Activated naive CD8-positive, alpha-beta T cell treated with anti-CD3 and anti-CD28 coated beads, Interleukin-2, amount 50 U/mL, for 24 hours (primary cell): Measurements from ENCODE around the gene CLPTM1L.

ENCODE experiments used
- ATAC-seq: fragments of 150-1000 bp; cut with Tn5 transposase; one replicate; pipeline ENCODE4 v1.10.0; 2021
- DNase-seq: peaks from one replicate; pipeline ENCODE4 v3.0.0; 2021
- H3K27ac Mint-ChIP-seq: one replicate; pipeline ENCODE4 v1.8.0; 2021; ENCODE audit warnings: mild to moderate bottlenecking, mixed read lengths
- H3K27me3 Mint-ChIP-seq: one replicate; pipeline ENCODE4 v1.8.0; 2021; ENCODE audit warnings: mixed read lengths
- H3K36me3 Mint-ChIP-seq: one replicate; pipeline ENCODE4 v1.8.0; 2021; ENCODE audit warnings: low read depth, mixed read lengths
- H3K4me1 Mint-ChIP-seq: one replicate; pipeline ENCODE4 v1.8.0; 2021; ENCODE audit warnings: mixed read lengths
- H3K4me3 Mint-ChIP-seq: one replicate; pipeline ENCODE4 v1.8.0; 2021; ENCODE audit warnings: mild to moderate bottlenecking, moderate library complexity, mixed read lengths
- H3K9me3 Mint-ChIP-seq: one replicate; pipeline ENCODE4 v1.8.0; 2021; ENCODE audit warnings: mixed read lengths

The CLPTM1L gene

DNA sequence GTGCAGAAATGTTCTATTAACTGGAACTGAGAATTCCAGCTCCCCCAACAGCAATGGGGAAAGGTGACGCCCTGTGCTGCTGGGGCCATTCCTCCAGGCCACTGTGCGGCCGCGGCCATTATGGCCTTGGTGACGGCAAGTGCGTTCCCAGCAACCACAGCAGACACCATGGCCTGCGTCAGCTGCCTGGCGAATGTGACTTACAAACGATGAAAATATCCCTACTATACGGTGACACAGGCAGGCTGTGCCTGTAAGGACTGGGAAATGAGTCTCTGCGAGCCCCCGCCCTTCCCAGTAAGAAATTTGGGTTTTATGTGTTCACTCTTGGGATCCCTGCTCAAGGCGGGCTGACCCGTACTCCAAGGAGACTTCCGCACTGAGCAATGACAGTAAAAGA is 20.6 kb downstream of the CLPTM1L start:
- Mint-ChIP-seq H3K36me3 (peaks cover 21% of the 10 kb centered on the region), H3K9me3 (no peaks in the 10 kb centered on the region), H3K4me3 (no peak overlapping the region), H3K4me1 (no peaks in the 10 kb centered on the region), H3K27ac (no peak overlapping the region), H3K27me3 (no peaks in the 10 kb centered on the region)
- ATAC-seq (no peak), DNase-seq (no peak)

DNA sequence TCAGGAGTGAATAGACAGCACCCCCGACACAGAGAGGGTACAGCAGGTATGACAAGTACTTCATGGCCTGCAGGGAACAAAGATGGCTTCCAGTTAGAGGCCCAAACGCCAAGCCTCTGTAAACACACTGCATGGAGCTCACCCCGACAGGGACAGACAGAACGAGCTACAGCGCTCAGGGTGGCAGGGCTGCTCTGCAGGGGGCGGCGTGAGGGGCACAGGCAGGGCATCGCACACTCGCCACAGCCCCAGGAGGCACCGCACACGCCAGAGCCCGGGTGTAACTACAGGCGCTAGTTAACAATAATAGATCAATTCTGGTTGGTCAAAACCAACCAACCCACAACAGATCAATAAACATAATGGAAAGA is 21.1 kb downstream of the CLPTM1L start:
- no peak for DNase-seq

DNA sequence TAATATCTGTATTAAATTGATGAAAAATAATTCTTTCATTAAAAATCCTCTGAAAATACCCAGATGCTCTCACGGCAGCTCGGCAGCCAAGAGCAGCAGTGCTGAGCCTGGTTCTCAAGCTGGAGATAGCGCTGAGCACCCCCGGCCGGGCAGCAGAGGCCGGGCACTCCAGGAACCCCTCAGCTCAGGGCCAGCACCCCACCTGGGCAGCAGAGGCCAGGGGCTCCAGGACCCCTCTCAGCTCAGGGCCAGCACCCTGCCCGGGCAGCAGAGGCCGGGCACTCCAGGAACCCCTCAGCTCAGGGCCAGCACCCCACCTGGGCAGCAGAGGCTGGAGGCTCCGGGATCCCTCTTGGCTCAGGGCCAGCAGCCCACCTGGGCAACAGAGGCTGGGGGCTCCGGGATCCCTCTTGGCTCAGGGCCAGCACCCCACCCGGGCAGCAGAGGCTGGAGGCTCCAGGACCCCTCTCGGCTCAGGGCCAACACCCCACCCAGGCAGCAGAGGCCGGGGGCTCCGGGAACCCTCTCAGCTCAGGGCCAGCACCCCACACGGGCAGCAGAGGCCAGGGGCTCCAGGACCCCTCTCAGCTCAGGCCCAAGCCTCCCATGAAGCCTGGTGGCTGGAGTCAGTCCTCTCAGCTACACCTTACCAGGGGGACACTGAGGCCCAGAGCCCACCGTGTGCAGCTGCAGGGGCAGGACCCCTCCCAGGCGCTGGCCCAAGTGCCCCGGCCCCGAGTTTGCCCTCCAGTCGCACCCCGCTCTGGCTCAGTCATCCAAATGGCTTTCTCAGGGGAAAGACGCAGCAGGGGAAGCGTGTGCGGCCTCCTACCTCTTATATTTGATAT is 21.7 kb downstream of the CLPTM1L start:
- peaks cover 26% of the 10 kb centered on the region for H3K36me3 Mint-ChIP-seq
- DNase-seq = no peak
- no peaks in the 10 kb centered on the region for H3K4me1 Mint-ChIP-seq
- no peak overlapping the region for H3K4me3 Mint-ChIP-seq
- no peak for ATAC-seq
- H3K9me3 Mint-ChIP-seq = no peaks in the 10 kb centered on the region
- H3K27ac Mint-ChIP-seq = no peak overlapping the region
- H3K27me3 Mint-ChIP-seq = no peaks in the 10 kb centered on the region

More for the DNA sequence above, 21.1 kb downstream of the CLPTM1L start:
- Mint-ChIP-seq H3K36me3 (peaks cover 21% of the 10 kb centered on the region), H3K27me3 (no peaks in the 10 kb centered on the region), H3K4me3 (no peak overlapping the region), H3K4me1 (no peaks in the 10 kb centered on the region), H3K9me3 (no peaks in the 10 kb centered on the region), H3K27ac (no peak overlapping the region)
- ATAC-seq = no peak

DNA sequence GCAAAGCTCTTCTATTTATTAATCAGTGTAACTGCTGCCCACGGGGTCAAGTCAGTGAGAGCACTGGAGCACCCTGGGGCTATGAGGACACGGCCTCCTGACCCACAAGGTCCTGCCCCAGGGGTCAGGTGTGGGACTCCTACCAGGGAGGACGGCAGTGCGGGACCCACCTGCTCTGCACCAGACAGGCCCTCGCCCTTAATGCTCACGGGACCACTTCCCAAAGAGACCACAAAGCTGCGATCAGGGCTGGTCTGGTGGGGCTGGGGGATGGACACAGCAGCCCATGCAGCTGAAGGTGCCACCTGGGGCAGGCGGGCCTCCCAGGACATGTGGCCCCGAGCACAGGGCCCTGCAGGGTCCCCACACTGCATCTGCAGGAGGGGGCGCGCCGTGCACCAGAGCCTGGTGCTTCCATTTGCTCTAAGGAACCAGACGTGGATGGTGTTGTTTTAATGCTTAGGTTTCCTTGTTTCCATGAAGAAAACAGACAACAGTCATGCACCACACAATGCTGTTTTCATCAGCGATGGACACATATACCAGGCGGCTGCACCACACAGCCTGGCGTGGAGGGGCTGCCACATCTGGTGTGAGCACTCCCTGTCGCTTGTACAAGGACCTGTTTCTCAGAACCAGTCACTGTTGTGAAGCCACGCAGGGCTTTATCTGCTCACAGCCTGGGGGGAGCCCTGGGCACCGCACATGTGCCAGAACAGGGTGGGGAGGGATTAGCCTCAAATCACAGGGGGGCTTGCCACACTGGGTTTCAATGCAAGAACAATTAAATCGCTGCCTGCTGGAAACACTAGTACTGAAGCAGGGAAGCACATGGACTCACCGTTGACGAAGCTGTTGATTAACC is 22.6 kb downstream of the CLPTM1L start:
- DNase-seq (no peak), ATAC-seq (no peak)
- Mint-ChIP-seq H3K27ac (no peak overlapping the region), H3K4me3 (no peak overlapping the region), H3K27me3 (no peaks in the 10 kb centered on the region), H3K9me3 (no peaks in the 10 kb centered on the region), H3K4me1 (peaks cover 3% of the 10 kb centered on the region), H3K36me3 (peaks cover 34% of the 10 kb centered on the region)

DNA sequence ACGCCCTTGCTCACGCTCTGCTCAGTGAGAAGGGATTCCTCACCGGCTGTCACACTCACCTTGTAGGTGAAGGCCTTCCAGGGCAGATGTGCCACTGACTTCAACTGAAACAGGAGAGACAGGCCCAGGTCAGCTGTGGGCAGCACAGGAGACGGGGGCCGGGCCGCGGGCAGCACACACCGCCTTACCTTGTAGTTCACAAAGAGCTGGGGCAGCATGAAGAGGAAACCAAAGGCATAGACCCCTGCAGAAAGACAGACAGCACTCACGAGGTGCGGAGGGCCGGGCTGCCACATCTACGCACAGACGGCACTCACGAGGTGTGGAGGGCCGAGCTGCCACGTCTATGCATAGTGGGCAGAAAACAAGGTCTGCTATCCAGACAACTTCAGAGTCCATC is 23.3 kb downstream of the CLPTM1L start:
- no peak for ATAC-seq
- no peak for DNase-seq

DNA sequence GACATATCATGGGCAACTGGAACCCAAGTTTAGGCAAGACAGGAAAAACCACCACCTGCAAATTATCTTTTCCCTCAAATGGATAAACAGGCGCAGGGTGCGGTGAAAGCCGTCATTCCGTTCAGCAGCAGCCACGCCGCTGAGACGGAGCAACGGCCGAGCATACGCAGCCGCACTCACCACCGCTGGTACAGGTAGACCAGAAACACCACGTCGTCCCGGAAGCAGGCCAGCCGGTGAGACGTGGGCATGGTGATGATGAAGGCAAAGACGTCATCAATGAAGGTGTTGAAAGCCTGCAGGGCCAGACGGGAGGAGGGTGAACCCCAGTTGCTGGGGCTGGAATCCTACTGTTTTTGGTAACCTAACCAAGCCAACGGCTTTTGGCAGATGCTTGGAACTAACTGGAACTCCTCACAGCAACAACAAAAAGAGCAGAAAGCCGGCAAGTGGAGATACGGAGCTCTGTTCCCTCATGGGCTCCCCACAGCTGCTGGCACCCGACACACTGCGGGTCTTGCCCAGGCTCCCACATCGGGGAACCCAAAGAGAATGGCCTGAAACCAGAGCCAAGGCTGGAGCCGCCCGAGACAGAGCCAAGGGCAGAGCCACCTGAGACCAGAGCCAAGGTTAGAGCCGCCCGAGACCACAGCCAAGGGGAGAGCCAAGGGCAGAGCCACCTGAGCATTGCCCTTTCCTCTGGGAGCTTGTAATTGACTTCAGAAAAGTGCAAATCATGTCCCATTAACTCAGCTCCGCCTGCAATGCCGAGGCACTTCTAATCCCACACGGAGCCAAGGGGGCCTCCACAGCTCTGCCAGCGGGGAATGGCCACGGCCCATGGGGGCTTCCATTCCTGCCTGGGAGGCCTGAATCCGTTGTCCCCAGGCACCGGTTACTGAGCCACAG is 24.2 kb downstream of the CLPTM1L start:
- ATAC-seq (no peak), DNase-seq (no peak)
- H3K9me3 Mint-ChIP-seq = no peaks in the 10 kb centered on the region
- H3K4me3 Mint-ChIP-seq = no peak overlapping the region
- H3K36me3 Mint-ChIP-seq = peaks cover 31% of the 10 kb centered on the region
- no peaks in the 10 kb centered on the region for H3K27me3 Mint-ChIP-seq
- peaks cover 17% of the 10 kb centered on the region for H3K4me1 Mint-ChIP-seq
- no peak overlapping the region for H3K27ac Mint-ChIP-seq

More for the DNA sequence above, 23.3 kb downstream of the CLPTM1L start:
- no peak overlapping the region for H3K4me3 Mint-ChIP-seq
- H3K36me3 Mint-ChIP-seq = peaks cover 38% of the 10 kb centered on the region
- H3K27ac Mint-ChIP-seq = no peak overlapping the region
- H3K9me3 Mint-ChIP-seq = no peaks in the 10 kb centered on the region
- peaks cover 9% of the 10 kb centered on the region for H3K4me1 Mint-ChIP-seq
- no peaks in the 10 kb centered on the region for H3K27me3 Mint-ChIP-seq

DNA sequence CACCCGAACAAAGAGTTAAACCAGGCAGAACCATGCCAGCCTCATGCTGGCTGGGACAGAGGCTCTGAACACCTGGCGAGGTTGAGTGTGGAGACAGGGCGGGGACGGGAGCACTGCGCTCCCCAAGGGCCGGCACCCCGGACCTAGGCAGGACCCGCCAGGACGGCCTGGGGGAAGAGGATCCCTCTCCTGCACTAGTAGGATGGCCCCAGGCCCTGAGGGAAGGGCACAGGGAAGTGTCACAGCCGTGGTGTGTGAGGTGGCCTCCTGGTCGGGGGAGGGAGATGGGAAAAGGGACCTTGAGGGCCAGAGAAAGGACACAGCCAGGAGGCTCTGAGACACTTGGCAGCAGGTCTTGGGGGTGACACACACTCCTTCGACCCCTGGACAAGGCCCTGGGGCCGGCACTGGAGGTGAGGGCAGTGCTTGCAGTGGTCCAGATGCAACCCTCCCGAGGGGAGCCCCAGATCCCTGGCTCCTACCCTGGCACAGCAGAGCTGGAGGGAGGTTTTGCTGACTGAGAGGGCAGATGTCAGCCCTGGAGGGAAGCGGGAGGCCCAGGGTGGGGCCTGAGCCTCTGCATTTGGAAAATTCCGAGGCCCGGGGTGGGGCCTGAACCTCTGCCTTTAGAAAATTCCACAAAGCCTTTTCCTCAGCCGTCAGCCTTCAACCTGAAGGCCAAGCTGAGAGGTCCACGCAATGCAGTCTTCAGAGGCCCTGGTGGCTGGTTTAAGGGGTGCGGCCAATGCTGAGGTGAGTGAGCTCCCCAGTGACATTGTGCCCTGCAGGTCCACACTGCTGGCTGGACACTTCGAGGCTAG is 25.3 kb downstream of the CLPTM1L start:
- no peak overlapping the region for H3K4me3 Mint-ChIP-seq
- no peaks in the 10 kb centered on the region for H3K9me3 Mint-ChIP-seq
- H3K36me3 Mint-ChIP-seq = peaks cover 28% of the 10 kb centered on the region
- H3K4me1 Mint-ChIP-seq = peaks cover 28% of the 10 kb centered on the region
- H3K27me3 Mint-ChIP-seq = no peaks in the 10 kb centered on the region
- no peak for DNase-seq
- no peak overlapping the region for H3K27ac Mint-ChIP-seq
- no peak for ATAC-seq

DNA sequence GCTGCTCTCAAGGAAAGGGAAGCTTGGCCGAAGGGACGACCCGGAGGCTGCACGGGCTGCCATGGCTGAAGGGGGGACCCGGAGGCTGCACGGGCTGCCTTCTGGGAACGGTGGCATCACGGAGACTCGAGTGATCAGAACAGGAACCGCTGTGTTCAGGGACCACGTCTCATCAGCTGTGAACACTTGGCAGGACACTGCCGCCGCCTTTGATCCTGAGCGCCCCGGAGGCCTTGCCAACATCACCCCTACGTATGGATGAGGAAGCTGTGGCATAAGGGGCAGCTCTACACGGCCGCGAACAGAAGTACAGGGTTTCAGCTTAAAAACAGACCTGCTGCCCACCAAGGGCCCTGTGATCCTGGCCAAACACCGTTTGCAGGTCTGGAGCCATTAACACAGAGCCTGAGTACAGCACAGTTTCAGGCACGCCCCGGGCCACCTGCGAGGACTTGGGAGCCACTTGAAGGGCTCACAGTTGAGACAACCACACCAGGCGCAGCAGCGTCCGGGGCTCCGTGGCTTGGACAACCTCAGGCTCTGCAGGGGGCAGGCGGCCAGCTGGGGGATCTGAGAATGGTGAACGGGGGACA is 26.1 kb downstream of the CLPTM1L start:
- no peaks in the 10 kb centered on the region for H3K9me3 Mint-ChIP-seq
- DNase-seq = no peak

DNA sequence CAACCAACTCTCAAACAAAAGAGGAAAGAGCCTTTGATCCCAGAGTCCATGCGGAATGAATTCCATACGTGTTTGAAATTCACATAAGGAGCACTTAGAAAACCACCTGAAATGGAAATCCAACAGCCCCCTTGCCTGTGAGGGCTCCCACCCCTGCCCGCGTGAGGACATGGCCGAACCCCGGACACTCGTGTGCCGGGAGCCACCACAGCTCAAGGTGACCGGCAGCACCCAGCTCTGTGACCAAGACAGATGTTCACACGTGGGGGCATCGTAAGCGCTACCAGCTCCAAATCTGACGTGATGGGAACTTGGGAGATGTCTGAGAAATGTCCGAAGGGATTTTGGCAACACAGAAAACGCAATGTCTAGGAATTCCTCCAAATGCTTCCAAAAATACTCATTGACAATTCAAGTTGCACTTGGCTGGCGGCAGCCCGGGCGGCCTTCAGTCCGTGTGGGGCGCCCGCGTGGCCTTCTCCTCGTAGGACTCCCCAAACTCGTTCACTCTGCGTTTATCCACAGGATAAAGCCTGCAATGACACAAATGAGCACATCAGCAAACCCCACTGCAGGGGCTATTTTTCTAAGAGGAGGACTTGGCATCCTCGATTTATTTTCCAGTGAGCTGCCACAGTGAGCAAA is 26.9 kb downstream of the CLPTM1L start:
- Mint-ChIP-seq H3K9me3 (no peaks in the 10 kb centered on the region), H3K36me3 (peaks cover 28% of the 10 kb centered on the region), H3K4me3 (no peak overlapping the region), H3K27ac (no peak overlapping the region), H3K27me3 (no peaks in the 10 kb centered on the region), H3K4me1 (peaks cover 44% of the 10 kb centered on the region)
- no peak for DNase-seq
- ATAC-seq = no peak

More for the DNA sequence above, 26.1 kb downstream of the CLPTM1L start:
- no peak for ATAC-seq
- H3K36me3 Mint-ChIP-seq = peaks cover 28% of the 10 kb centered on the region
- no peak overlapping the region for H3K27ac Mint-ChIP-seq
- H3K27me3 Mint-ChIP-seq = no peaks in the 10 kb centered on the region
- H3K4me1 Mint-ChIP-seq = peaks cover 37% of the 10 kb centered on the region
- H3K4me3 Mint-ChIP-seq = no peak overlapping the region

DNA sequence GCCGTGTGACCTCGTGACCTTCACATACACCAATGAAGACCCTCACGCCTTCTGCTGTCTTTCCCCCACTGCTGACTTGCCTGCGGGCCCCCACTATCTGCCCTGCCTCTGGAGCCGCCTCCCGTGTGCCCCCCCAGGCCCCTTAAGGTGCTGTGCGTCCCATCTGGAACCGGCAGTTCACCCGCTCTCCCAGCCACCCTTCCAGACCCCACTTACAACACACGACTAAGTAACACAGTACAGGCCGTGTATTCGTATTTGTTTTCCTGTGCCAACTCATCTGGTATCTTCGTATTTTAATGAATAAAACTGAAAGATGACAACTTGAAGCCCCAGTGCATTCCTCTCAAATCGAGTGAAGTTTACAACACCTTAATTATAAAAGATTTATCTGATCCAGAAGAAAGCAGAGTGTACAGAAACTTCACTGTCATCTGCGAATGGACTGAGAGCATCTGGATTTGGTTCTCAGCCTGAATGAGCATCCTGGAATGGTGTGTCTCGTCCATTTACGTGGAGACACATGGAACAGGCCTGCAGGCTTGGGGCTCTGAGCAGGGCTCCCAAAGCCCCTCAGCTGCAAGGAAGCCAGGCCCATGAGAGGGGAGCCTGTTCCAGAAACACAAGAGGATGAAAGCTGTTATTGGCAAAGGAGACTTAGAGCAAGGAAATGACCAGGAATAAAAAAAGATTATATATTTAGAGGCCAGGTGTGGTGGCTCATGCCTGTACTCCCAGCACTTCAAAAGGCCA is 28.1 kb downstream of the CLPTM1L start:
- Mint-ChIP-seq H3K9me3 (no peaks in the 10 kb centered on the region), H3K4me3 (peak overlapping the region; percentile 55), H3K4me1 (peaks cover 57% of the 10 kb centered on the region), H3K27me3 (no peaks in the 10 kb centered on the region), H3K36me3 (peaks cover 25% of the 10 kb centered on the region), H3K27ac (peak overlapping the region; percentile 7)
- ATAC-seq (no peak), DNase-seq (no peak)

DNA sequence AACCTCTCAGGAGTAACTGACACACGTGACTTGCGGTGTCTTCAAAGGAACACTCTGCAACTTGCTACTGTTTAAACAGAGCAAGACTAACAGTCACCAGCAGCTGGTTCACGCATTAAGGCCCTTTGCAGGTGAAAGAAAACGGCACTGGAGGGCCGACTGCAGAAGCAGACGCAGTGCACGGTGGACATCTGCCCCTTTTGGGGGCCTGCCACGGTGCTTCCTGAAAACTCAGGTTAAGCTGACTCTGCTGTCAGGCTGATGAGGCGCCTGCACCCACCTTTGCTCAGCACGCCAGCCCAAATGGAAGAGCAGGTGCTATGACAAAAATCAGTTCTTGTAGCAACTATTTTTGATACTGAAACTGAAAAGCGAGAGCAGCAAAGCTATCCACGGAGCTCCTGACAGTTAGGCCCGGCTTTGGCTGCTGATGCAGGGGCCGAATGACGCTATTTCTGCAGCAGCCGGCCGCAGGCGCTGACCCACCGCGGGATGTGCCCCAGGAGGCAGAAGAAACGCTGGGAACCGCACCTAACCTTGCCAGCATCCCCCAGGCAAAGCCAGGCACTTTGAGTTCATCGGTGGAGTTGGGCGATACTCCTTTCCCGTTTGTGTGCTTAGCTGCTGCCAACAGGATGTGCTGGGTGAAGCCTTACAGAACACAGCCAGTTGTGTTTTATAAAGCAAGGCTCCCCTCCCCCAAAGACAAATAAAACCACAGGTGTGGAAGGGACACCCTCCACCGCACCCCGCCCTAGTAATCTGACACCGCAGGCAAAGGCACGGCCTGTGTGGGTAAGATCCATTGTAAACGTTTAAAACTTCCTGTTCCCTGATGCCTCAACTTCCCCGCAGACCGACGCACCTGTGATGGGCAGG is 29.0 kb downstream of the CLPTM1L start:
- no peak overlapping the region for H3K27ac Mint-ChIP-seq
- ATAC-seq = peak; percentile 39
- H3K9me3 Mint-ChIP-seq = peaks cover 4% of the 10 kb centered on the region
- peak; percentile 34 for DNase-seq
- H3K4me3 Mint-ChIP-seq = peak overlapping the region; percentile 55
- H3K4me1 Mint-ChIP-seq = peaks cover 63% of the 10 kb centered on the region
- H3K27me3 Mint-ChIP-seq = no peaks in the 10 kb centered on the region
- H3K36me3 Mint-ChIP-seq = peaks cover 20% of the 10 kb centered on the region
